KMS-11 (cell line): ENCODE measurements around the gene PPIL6.
A peak's percentile ranks its signal among the peaks of the same experiment; 100 is the strongest.

ENCODE experiments used
- H2AFZ ChIP-seq: fragments of 200-600 bp; sonication (generic); 2 replicates; pipeline ENCODE4 v1.6.1; 2016; ENCODE audit warnings: antibody characterized with exemption, mixed run types, low read depth
- H3K27ac ChIP-seq: fragments of 200-600 bp; sonication (generic); 2 replicates; pipeline ENCODE4 v1.6.1; 2016; ENCODE audit warnings: mild to moderate bottlenecking, mixed run types
- H3K27me3 ChIP-seq: fragments of 200-600 bp; sonication (generic); 2 replicates; pipeline ENCODE4 v1.6.1; 2017; ENCODE audit warnings: mild to moderate bottlenecking, low read depth, mixed run types, moderate library complexity; ENCODE audit not compliant: insufficient read depth
- H3K36me3 ChIP-seq: fragments of 200-600 bp; sonication (generic); 2 replicates; pipeline ENCODE4 v1.6.1; 2017; ENCODE audit warnings: mild to moderate bottlenecking, mixed run types; ENCODE audit not compliant: insufficient read depth
- H3K4me1 ChIP-seq: fragments of 200-600 bp; sonication (generic); 2 replicates; pipeline ENCODE4 v1.6.1; 2016; ENCODE audit warnings: mild to moderate bottlenecking, low read depth, mixed run types; ENCODE audit not compliant: poor library complexity, severe bottlenecking
- H3K4me2 ChIP-seq: fragments of 200-600 bp; sonication (generic); 2 replicates; pipeline ENCODE4 v1.7.0; 2016; ENCODE audit warnings: mild to moderate bottlenecking, mixed run types
- H3K4me3 ChIP-seq: fragments of 200-600 bp; sonication (generic); IDR thresholded peaks from 2 replicates; pipeline ENCODE4 v1.6.1; 2017; ENCODE audit warnings: low read depth, low read length, mixed read lengths; ENCODE audit not compliant: insufficient read depth
- H3K79me2 ChIP-seq: fragments of 200-600 bp; sonication (generic); 2 replicates; pipeline ENCODE4 v1.6.1; 2016; ENCODE audit warnings: low read depth, mixed run types; ENCODE audit not compliant: insufficient read depth
- H3K9ac ChIP-seq: fragments of 200-600 bp; sonication (generic); 2 replicates; pipeline ENCODE4 v1.6.1; 2016; ENCODE audit warnings: mild to moderate bottlenecking, mixed run types
- H4K20me1 ChIP-seq: fragments of 200-600 bp; sonication (generic); 2 replicates; pipeline ENCODE4 v1.6.1; 2016; ENCODE audit warnings: mild to moderate bottlenecking, mixed run types; ENCODE audit not compliant: insufficient read depth
- CTCF ChIP-seq: fragments of 200-600 bp; sonication (generic); conservative IDR thresholded peaks from 2 replicates; pipeline ENCODE4 v1.6.1; 2017; ENCODE audit warnings: low read depth, mild to moderate bottlenecking, antibody characterized with exemption, low read length, moderate library complexity, mixed read lengths

Gene PPIL6

GRCh38 chr6:109458774-109459531 lies 18.5 kb upstream of the PPIL6 start:
- Histone ChIP-seq H3K9ac (no peak overlapping the region; the same call in 1 of the 2 replicates), H3K4me1 (peaks cover 49% of the 10 kb centered on the region), H3K36me3 (no peaks in the 10 kb centered on the region), H3K4me2 (peak overlapping the region; percentile 42; the same call in 1 of the 2 replicates), H3K27ac (peak overlapping the region; percentile 43), H3K4me3 (no peak overlapping the region), H3K27me3 (no peaks in the 10 kb centered on the region), H2AFZ (no peak overlapping the region), H3K79me2 (no peaks in the 10 kb centered on the region), H4K20me1 (no peaks in the 10 kb centered on the region)
- TF ChIP-seq CTCF = no peak

- no peak overlapping the region for H3K9ac ChIP-seq
- H2AFZ ChIP-seq = no peak overlapping the region
- H3K27ac ChIP-seq = no peak overlapping the region
- H4K20me1 ChIP-seq = no peaks in the 10 kb centered on the region
- H3K4me1 ChIP-seq = peaks cover 48% of the 10 kb centered on the region
- no peaks in the 10 kb centered on the region for H3K79me2 ChIP-seq
- no peak overlapping the region for H3K4me2 ChIP-seq
- TF ChIP-seq CTCF = no peak
- no peak overlapping the region for H3K4me3 ChIP-seq
- no peaks in the 10 kb centered on the region for H3K36me3 ChIP-seq
- H3K27me3 ChIP-seq = no peaks in the 10 kb centered on the region
These were observed 17.2 kb upstream of the PPIL6 start for GRCh38 chr6:109457562-109457996.

GRCh38 chr6:109456710-109457561 lies 16.5 kb upstream of the PPIL6 start:
- Histone ChIP-seq H3K27me3 (no peaks in the 10 kb centered on the region), H3K4me3 (no peak overlapping the region), H2AFZ (no peak overlapping the region), H3K79me2 (no peaks in the 10 kb centered on the region), H3K9ac (no peak overlapping the region), H3K36me3 (no peaks in the 10 kb centered on the region), H3K4me1 (peaks cover 45% of the 10 kb centered on the region), H3K27ac (no peak overlapping the region), H4K20me1 (no peaks in the 10 kb centered on the region), H3K4me2 (peak overlapping the region; percentile 82)
- TF ChIP-seq CTCF = no peak

- Histone ChIP-seq H3K4me2 (peak overlapping the region; percentile 82), H3K27me3 (no peaks in the 10 kb centered on the region), H3K9ac (peak overlapping the region; percentile 25; the same call in 1 of the 2 replicates), H3K4me1 (peaks cover 45% of the 10 kb centered on the region), H3K4me3 (no peak overlapping the region), H3K79me2 (no peaks in the 10 kb centered on the region), H2AFZ (peak overlapping the region; percentile 33; the same call in 1 of the 2 replicates), H3K27ac (no peak overlapping the region), H3K36me3 (no peaks in the 10 kb centered on the region), H4K20me1 (no peaks in the 10 kb centered on the region)
- TF ChIP-seq CTCF = no peak
These were observed 15.7 kb upstream of the PPIL6 start for GRCh38 chr6:109456111-109456583.
